ENCODE results near the gene FKBP11.

FKBP11 gene

DNA sequence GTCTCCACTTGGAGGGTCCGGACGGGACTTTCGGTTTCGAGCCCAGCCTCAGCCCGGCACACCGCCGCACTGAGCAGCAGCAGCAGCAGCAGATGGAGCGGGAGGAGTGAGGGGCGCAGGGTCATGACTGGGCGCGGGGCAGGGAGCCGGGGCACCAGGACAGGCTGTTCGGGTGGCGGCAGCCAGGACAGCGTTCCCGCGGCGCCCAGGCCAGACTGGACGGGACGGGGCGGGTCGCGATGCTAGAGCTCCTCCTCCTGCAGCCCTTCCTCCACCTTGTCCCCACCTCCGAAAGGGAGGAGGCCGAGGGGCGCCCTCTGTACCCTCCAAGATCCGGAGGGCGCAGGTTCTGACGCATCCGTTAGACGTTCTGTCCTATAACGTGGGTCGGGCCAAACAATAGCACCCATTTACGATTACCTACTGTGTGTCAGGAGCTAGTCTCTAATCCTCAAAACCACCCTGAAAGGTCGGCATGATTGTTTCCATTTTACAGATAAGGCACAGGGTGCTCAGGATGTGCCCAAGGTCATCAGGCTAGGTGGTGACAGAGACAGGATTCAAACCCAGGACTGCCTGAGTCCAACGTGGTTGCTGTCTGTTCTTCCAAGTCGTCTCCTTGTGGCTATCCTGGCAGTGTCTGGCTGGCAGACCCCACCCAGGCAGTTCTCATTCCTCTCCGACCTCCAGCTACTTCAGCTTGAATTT, at the start of gene FKBP11:
Gene FKBP11 (minus strand): TSS at position 189 of the 708 bp plus-strand sequence. CDS start 64 bp downstream, at position 125.
- peak; percentile 58 to 62 for DNase-seq

DNA sequence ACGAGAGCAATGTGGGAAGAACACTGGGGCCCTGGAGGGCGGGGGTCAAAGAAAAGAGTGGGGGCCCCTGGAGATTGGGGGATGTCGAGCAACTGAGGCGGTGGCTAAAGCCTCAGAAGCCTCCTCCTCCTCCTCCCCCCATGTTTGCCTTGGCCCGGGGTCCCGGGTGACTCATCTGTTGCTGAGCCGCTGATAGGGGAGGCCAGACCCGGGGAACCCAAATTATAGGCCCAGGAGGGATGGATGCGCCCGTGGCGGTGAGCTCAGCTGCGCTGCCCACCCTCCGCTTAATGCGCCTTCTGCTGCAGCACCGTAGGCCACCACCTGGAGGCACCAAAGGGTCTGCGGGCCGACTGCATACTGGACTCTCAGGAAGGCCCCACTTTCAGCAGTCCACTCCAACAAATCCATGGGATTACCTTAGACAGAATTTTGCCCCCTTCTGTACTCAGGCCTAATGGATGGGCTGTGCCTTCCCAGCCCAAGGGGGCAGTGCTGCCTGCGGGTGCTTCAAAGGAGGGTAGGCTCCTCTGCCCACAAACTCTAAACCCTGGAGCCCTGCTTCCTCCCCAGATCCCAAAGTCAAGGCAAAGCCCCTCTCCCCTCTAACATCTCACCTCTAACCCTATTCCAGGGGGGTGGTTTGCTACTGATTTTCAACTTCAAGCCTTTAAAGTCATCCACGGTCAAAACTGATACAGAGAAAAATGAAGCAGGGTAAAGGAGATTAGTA, 48.8 kb upstream of the FKBP11 start:
- no peak for DNase-seq

DNA sequence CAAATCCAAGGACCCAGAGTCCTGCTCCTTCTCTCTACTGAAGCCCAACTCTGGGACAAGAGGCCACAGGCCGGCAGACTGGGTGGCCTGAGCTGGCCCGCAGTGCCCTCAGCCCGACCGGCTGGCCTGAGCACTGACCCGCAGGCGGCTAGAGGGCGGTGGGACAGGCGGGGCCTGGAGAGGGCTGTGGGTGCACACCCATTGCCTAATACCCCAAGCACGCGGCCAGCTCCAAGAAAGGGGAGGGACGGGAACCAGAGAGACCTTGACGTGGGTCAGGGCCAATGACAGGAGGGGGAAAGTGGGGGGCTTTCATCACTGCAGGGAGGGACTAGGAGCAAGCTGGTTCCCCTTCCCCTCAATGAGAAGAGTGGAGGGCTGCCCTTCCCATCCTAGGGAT, 48.2 kb upstream of the FKBP11 start:
- DNase-seq = no peak

DNA sequence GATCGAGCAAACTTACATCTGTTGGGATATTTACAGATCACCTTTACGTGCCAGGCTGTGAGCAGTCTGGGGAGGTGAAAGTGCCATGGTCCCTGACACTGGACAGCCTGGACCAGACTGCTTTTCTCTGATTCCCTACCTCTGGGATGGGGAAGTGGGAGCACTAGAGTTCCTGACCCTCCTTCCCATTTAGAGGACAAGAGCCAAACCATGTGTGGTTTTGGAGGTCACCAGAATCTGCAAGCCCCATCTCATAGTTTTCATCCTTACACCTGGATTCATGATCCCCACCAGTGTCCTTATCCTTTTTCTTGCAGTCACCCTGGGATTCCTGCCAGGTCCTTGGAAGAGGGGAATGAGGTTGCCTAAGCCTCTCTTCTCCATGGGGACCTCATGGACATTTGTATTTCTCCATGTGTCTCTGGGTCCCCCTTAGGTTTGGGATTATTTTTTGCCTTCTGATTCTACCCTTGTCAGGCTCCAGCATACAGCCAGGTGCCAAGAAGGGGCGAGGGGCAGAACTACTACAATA, 47.7 kb upstream of the FKBP11 start:
- no peak for DNase-seq

DNA sequence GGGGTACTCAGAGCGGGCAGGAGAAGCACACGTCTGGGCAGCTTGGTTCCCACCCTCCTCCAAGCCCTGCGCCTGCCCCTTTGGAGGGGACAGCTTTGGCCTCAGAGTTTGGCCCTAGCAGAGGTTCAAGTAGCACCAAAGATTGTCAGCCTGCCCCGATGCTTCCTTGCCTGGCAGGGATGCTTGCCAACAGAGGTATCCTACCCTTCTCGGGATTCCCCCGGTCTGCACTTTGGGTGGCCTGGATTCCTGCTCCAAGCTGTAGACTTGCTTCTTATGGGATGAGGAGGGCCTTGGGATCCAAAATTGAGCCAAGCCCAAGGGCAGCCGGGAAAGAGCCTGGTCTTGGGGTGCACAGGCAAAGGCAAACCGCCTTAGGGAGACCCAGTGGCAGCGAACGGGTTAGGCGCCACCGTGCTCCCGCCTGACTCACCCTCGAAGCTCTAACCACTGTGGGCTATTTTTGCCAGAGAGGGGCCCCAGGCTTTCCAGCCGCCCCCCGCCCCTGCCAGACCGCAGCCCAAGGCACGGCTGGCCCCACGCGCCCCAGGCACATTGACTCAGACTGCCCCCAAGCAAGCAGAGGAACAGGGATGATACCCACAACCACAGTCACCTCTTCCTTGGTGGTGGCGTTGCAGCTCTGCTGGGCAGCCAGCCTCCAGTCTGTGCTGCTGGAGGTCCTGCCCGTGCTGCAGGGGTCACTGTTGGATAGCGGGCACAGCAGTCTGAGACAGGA, 47.1 kb upstream of the FKBP11 start:
- peak; percentile 18 to 26 for DNase-seq

DNA sequence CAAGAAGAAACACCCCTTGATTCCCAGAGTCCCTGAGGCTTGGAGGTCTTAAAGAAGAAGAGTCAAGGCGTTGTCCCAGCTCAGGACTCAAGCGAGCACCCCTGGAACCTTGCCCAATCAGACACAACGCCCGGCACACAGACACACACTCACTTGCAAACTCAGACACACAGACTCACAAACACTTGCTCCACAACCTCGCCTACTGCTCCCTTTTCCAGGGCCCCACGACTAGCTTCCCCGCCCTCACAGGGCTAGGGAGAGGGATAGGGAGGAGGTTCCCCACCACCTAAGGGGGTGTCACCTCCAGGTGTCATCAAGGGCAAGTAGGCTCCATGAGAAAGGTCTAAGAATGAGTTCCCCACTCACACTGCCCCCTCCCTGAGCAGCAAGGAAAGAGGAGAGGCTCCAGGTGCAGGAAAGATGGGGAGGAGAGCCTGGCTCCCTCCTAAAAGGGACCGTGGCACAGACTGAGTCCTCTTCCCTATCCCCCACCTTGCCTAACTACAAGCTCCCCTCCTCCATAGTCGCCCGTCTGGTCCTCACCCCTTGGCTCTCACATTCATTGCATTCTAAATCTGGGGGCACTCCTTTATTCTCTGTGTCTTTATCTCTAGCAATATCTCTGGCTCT, 45.5 kb upstream of the FKBP11 start:
- DNase-seq = no peak

- no peak for DNase-seq
Observed at GRCh38 chr12:48969833-48970701, 44.8 kb upstream of the FKBP11 start.

DNA sequence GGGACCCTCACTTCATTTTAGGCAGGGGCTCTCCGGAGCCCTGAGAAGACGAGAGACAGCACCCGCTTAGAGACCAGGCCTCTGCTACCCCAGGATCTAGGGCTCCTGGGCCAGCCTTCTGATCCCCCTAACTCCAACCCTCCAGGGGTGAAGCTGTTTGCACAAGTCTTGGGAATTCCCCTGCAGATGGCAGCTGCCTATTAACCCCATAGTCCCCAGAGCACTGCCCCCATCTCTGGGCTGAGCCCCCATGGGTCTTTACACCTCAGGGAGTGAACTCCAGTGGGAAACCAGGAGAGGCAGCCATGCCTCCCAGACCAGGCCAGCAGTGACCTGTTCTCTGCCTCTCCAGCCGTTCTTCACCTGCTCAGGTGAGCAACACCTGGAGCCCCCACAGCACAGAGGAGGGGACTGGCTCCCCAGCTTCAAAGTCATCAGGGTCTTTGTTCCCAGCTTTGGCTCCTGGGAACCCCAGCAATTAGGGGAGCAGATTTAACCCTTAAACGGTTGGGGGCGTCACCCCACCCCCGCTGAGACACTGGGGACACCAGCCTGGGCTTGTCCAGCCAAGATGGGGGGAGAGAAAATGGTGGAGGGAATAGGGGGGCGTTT, 44.0 kb upstream of the FKBP11 start:
- no peak for DNase-seq

GRCh38 chr12:48968467-48968866, 43.2 kb upstream of the FKBP11 start:
- DNase-seq = no peak

DNA sequence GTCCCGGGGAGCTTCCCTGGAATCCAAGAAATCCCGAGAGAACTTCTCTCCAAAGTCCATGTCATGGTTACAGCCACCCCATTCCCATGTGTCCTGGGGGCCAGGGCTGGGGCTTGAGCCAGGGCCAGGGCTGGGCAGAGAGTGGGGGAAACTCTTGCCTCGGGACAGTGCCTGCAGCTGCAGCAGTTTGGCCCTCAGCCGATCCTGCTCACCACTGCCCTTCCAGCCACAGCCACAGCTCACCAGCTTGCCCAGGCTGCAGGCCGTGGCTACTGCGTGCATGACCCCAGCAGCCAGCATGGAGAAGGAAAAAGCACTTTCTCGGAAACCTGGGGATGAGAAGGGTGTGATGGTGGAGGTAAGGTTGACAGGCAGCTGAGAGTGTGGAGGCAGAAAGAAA, 42.7 kb upstream of the FKBP11 start:
- DNase-seq = no peak

- peak; percentile 47 to 67 for DNase-seq
Observed at GRCh38 chr12:48966177-48966895, 41.0 kb upstream of the FKBP11 start.

- no peak for DNase-seq
Observed at GRCh38 chr12:48965298-48965838, 40.1 kb upstream of the FKBP11 start.

- no peak for DNase-seq
Observed at GRCh38 chr12:48961801-48962200, 36.5 kb upstream of the FKBP11 start.

- DNase-seq = no peak
Observed at GRCh38 chr12:48961331-48961730, 36.0 kb upstream of the FKBP11 start.

GRCh38 chr12:48960834-48961233, 35.5 kb upstream of the FKBP11 start:
- no peak for DNase-seq

- DNase-seq = peak in 1 of 2 experiments; percentile 27
Observed at GRCh38 chr12:48958049-48958388, 32.7 kb upstream of the FKBP11 start.

DNA sequence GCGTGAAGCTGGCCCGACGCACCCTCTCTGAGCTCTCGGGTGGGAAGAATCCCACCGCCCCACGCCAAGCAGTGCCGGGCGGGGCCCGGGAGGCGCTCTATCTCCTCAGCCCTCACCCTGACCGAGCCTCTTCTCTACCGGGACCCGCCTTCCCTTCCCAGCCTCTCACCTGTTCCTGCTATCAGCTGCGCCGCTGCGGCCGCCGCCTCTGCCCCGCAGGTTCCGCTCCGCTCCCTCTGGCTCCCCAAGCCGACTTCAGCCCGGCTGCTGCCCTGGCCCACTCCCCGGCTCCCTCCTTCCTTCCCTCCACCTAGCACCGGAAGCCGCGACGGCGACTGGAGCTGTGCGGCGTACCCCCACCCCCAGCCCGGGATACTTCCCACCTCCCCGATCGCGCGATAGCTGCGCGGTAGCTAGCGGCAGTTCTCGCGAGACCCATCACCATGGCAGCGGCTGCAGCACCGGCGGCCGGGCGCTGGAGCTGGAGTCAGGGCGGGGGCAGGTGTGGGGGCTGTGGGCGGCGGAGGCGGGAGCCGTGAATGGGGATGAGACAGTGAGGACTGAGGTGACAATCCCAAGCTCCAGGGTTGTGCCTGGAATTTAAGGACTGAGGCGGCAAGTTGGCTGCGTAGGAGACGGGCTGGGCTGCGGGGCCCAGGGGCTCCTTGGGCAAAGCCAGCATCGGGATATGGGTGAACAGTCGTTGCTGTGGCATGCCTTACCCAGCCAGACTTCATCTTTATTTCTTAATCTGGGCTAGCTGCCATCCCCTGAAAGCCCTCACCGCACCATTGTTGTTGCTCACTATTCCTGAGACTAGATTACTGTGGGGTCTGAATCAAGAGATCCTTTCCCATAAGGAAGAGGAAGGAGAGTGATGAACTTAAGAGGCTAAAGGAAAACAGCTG, 32.1 kb upstream of the FKBP11 start, which contains the start of gene ARF3:
Gene ARF3 (minus strand): TSS at position 347 of the 908 bp plus-strand sequence. CDS start 16,392 bp downstream, outside the sequence.
- DNase-seq = peak; percentile 90 to 95

DNA sequence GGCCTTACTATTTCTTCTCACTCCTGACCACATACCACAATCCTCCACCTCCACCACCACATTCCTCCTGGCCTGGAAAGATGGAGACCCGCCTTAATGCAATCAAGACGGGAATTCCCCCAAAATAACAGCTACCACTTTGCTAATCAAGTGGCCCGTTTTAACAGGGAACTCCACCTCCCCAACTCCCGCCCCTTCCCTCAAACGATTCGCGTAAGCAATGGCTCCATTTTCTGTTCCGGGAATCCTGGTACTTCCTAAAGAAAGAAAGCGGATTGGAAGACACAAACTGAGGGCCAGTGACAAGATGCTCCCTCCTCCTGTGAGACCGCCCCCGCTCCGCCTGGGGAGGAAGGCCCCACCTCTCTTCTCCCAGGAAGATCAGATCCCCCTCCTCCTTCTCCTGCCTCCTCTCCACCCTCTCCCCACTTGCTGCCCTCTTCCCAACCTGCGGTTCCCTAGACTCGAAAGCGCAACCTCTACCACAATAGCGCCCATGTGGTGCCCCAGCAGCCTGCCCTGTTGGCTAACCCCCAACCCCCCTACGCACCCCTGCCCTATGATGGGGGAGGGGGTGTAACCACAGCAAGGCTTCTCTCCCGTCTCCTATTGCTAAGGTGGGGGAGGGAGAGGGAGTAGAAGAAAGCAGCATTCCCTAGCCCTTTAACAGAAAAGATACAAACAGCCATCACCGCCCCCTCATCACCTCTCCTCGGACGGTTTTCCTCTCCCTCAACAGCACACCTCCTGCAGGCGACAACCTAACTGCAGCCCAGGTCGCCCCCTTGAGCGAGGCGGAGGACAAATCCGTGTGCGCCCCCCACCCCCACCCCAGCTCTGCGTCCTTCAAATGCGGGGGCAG, 31.2 kb upstream of the FKBP11 start:
- peak; percentile 96 to 97 for DNase-seq
